OCI-M1 (cell line): ENCODE results near the gene ATR.

Experiments
- DNase-seq: peaks from one replicate; lab custom pipeline; 2025; lab: John Stamatoyannopoulos, UW

The ATR gene

GRCh38 chr3:142523921-142524566 lies 54.5 kb downstream of the ATR start:
- no peak for DNase-seq

GRCh38 chr3:142509079-142509478 lies 69.5 kb downstream of the ATR start:
- DNase-seq, result peak; percentile 43

GRCh38 chr3:142507241-142507640 lies 71.3 kb downstream of the ATR start:
- no peak for DNase-seq

- DNase-seq, result no peak
Observed at GRCh38 chr3:142502187-142502985, 76.1 kb downstream of the ATR start.

- DNase-seq, result no peak
Observed at GRCh38 chr3:142501004-142501926, 77.3 kb downstream of the ATR start.

GRCh38 chr3:142500211-142500610 lies 78.3 kb downstream of the ATR start:
- DNase-seq, result no peak

- DNase-seq, result no peak
Observed at GRCh38 chr3:142498397-142499180, 79.9 kb downstream of the ATR start.

GRCh38 chr3:142497729-142498128 lies 80.8 kb downstream of the ATR start:
- no peak for DNase-seq

- no peak for DNase-seq
Observed at GRCh38 chr3:142495103-142495502, 83.4 kb downstream of the ATR start.

- DNase-seq, result no peak
Observed at GRCh38 chr3:142492184-142492583, 86.3 kb downstream of the ATR start.

- DNase-seq, result no peak
Observed at GRCh38 chr3:142489572-142490323, 88.8 kb downstream of the ATR start.

GRCh38 chr3:142484912-142485435 lies 93.6 kb downstream of the ATR start:
- no peak for DNase-seq

- DNase-seq, result no peak
Observed at GRCh38 chr3:142481196-142481595, 97.3 kb downstream of the ATR start.

- no peak for DNase-seq
Observed at GRCh38 chr3:142470826-142471225, 107.7 kb downstream of the ATR start.

GRCh38 chr3:142468456-142468855 lies 110.1 kb downstream of the ATR start:
- DNase-seq, result no peak

- no peak for DNase-seq
Observed at GRCh38 chr3:142467768-142468167, 110.8 kb downstream of the ATR start.

GRCh38 chr3:142460689-142461088 lies 117.8 kb downstream of the ATR start:
- DNase-seq, result no peak

- DNase-seq, result no peak
Observed at GRCh38 chr3:142459929-142460328, 118.6 kb downstream of the ATR start.

- no peak for DNase-seq
Observed at GRCh38 chr3:142459096-142459495, 119.4 kb downstream of the ATR start.

GRCh38 chr3:142450881-142451280 lies 127.7 kb downstream of the ATR start:
- DNase-seq, result no peak

- no peak for DNase-seq
Observed at GRCh38 chr3:142450189-142450588, 128.3 kb downstream of the ATR start.
